HepG2 (cell line): Measurements from ENCODE around the gene XPO1. TPM values are rescaled to one million over a fixed set of nuclear protein-coding genes. Genes with fewer than 3 reads are reported as not detected.

Experiments
- ATF7-NPFF ChIP-seq: sonication (generic); formaldehyde crosslinking; IDR thresholded peaks from 2 replicates; pipeline ENCODE4 v1.8.1; 2023; ENCODE audit warnings: mild to moderate bottlenecking, low read depth, missing genetic modification reagents, moderate library complexity
- HNF4A ChIP-seq: sonication (generic); formaldehyde crosslinking; IDR thresholded peaks from 2 replicates; pipeline ENCODE4 v1.4.0; 2020; ENCODE audit warnings: missing genetic modification reagents
- MXD4 ChIP-seq: IDR thresholded peaks from 2 replicates; pipeline ENCODE4 v1.6.1; 2016; ENCODE audit warnings: mild to moderate bottlenecking, missing biosample characterization, missing genetic modification reagents
- NPAS2 ChIP-seq: sonication (generic); formaldehyde crosslinking; IDR thresholded peaks from 2 replicates; pipeline ENCODE4 v1.8.0; 2022; ENCODE audit warnings: mild to moderate bottlenecking, missing genetic modification reagents, borderline replicate concordance
- NR2F6 ChIP-seq, 2 experiments: IDR thresholded peaks; 2 replicates each; pipeline ENCODE4 v1.6.1; 2016; ENCODE audit warnings: antibody characterized with exemption in 1 of 2, mild to moderate bottlenecking in 1 of 2
- ONECUT2 ChIP-seq: sonication (generic); formaldehyde crosslinking; IDR thresholded peaks from 2 replicates; pipeline ENCODE4 v1.4.0; 2020; ENCODE audit warnings: missing genetic modification reagents
- POLR2A ChIP-seq, 2 experiments: IDR thresholded peaks; 2 replicates each; pipeline ENCODE4 v1.6.1; 2011; ENCODE audit warnings: low read depth in 2 of 2, low read length in 2 of 2, mild to moderate bottlenecking in 1 of 2, moderate library complexity in 1 of 2; ENCODE audit not compliant: insufficient read depth in 1 of 2
- RARG ChIP-seq: sonication (generic); formaldehyde crosslinking; IDR thresholded peaks from 2 replicates; pipeline ENCODE4 v1.4.0; 2020; ENCODE audit warnings: low read depth, mild to moderate bottlenecking, missing genetic modification reagents
- SRSF1 ChIP-seq: fragments of 200-400 bp; formaldehyde crosslinking; optimal IDR thresholded peaks from 2 replicates; pipeline ENCODE3; 2017; ENCODE audit warnings: mild to moderate bottlenecking, low read depth, low read length, moderate library complexity
- TAF1 ChIP-seq: sonication (generic); formaldehyde crosslinking; IDR thresholded peaks from 2 replicates; pipeline ENCODE4 v1.4.0; 2020; ENCODE audit warnings: missing genetic modification reagents
- ZEB1 ChIP-seq: IDR thresholded peaks from 2 replicates; pipeline ENCODE4 v1.6.1; 2012; ENCODE audit warnings: mild to moderate bottlenecking, low read depth, inconsistent platforms; ENCODE audit not compliant: insufficient replicate concordance
- ZHX1 ChIP-seq: sonication (generic); formaldehyde crosslinking; IDR thresholded peaks from 2 replicates; pipeline ENCODE4 v1.8.1; 2022; ENCODE audit warnings: low read depth, mild to moderate bottlenecking, missing genetic modification reagents
- ZKSCAN5 ChIP-seq: sonication (generic); formaldehyde crosslinking; IDR thresholded peaks from 2 replicates; pipeline ENCODE4 v1.5.1; 2020; ENCODE audit warnings: mild to moderate bottlenecking, missing genetic modification reagents
- ZNF441 ChIP-seq: sonication (generic); formaldehyde crosslinking; IDR thresholded peaks from 2 replicates; pipeline ENCODE4 v1.7.0; 2021; ENCODE audit warnings: missing genetic modification reagents, borderline replicate concordance
- ZNF569 ChIP-seq: sonication (generic); formaldehyde crosslinking; IDR thresholded peaks from 2 replicates; pipeline ENCODE4 v1.5.0; 2020; ENCODE audit warnings: mild to moderate bottlenecking, missing genetic modification reagents, moderate library complexity, borderline replicate concordance
- ZNF775 ChIP-seq: sonication (generic); formaldehyde crosslinking; IDR thresholded peaks from 2 replicates; pipeline ENCODE4 v1.4.0; 2020; ENCODE audit warnings: missing genetic modification reagents, mild to moderate bottlenecking, moderate library complexity, borderline replicate concordance
- ZUFSP ChIP-seq: sonication (generic); formaldehyde crosslinking; IDR thresholded peaks from 2 replicates; pipeline ENCODE4 v1.9.0; 2021; ENCODE audit warnings: missing genetic modification reagents, mild to moderate bottlenecking, borderline replicate concordance
- polyA plus RNA-seq, 8 experiments: library from polyadenylated mRNA; depleted of rRNA in 3 of 8; stranded (reverse) in 7 of 8; unstranded in 1 of 8; fragments of >200 nt; fragmentation: Illumina TruSeq in 4 of 8; extraction: Trizol in 4 of 8; gene quantifications; 2 replicates each; pipeline versions ENCODE4 v1.2.1 to v1.2.3, GENCODE V29; 2011 to 2016; ENCODE audit warnings: low read depth in 4 of 8, missing spikeins in 1 of 8, mixed read lengths in 1 of 8; ENCODE audit not compliant: insufficient read depth in 1 of 8
- total RNA-seq, 5 experiments: library from RNA; depleted of rRNA; stranded (reverse); fragments of >200 nt; fragmentation: Illumina TruSeq; extraction: Trizol; gene quantifications; 2 replicates each; pipeline ENCODE4 v1.2.3, GENCODE V29; 2016; ENCODE audit warnings: low read depth in 1 of 5
- TF ChIP-seq, protein P1 (sequence below): sonication (generic); formaldehyde crosslinking; IDR thresholded peaks from 2 replicates; pipeline ENCODE4 v1.5.0; 2020; ENCODE audit warnings: mild to moderate bottlenecking, low read depth, missing genetic modification reagents, borderline replicate concordance
- TF ChIP-seq, protein P2 (sequence below): IDR thresholded peaks from 2 replicates; pipeline ENCODE4 v1.6.1; 2012; ENCODE audit warnings: low read length, improper control_type of control experiment

XPO1 gene
- total and polyA plus RNA-seq, 2 of the 13 experiments (the other 11 are each of a cell fraction or from before 2014, with no cell fraction given), result 67.4 to 212 TPM

- no peak for TF ChIP-seq ZEB1
- TF ChIP-seq ZHX1 (CRISPR knock-in tag), result 0 out of 2 replicates have a peak, but pooled peaks have one; percentile 58
- no peak; the same call in 1 of the 2 replicates for TF ChIP-seq ZNF775
- no peak for TF ChIP-seq ATF7-NPFF (CRISPR knock-in tag)
- TF ChIP-seq NR2F6 (IDR thresholded peaks at IDR 0.05), result no peak
- peak; percentile 44 for TF ChIP-seq NR2F6 (CRISPR knock-in tag; IDR thresholded peaks at IDR 0.05)
- TF ChIP-seq, protein P1, sequence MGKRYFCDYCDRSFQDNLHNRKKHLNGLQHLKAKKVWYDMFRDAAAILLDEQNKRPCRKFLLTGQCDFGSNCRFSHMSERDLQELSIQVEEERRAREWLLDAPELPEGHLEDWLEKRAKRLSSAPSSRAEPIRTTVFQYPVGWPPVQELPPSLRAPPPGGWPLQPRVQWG (CRISPR knock-in tag), result no peak
- TF ChIP-seq POLR2A (IDR thresholded peaks at IDR 0.05; ENCODE audit: insufficient read depth in 1 of 2, low read depth in 2 of 2, low read length in 2 of 2), result peak; percentile 90 to 95
- no peak for TF ChIP-seq ZKSCAN5
- no peak for TF ChIP-seq NPAS2
- peak; percentile 85 for TF ChIP-seq SRSF1
- 0 out of 2 replicates have a peak, but pooled peaks have one; percentile 68 for TF ChIP-seq ZNF569 (CRISPR knock-in tag)
- no peak for TF ChIP-seq RARG (CRISPR knock-in tag)
- TF ChIP-seq ZUFSP (CRISPR knock-in tag), result no peak
- TF ChIP-seq TAF1 (CRISPR knock-in tag), result peak; percentile 88
- peak; percentile 18; the same call in 1 of the 2 replicates for TF ChIP-seq HNF4A (CRISPR knock-in tag)
- TF ChIP-seq, protein P2, sequence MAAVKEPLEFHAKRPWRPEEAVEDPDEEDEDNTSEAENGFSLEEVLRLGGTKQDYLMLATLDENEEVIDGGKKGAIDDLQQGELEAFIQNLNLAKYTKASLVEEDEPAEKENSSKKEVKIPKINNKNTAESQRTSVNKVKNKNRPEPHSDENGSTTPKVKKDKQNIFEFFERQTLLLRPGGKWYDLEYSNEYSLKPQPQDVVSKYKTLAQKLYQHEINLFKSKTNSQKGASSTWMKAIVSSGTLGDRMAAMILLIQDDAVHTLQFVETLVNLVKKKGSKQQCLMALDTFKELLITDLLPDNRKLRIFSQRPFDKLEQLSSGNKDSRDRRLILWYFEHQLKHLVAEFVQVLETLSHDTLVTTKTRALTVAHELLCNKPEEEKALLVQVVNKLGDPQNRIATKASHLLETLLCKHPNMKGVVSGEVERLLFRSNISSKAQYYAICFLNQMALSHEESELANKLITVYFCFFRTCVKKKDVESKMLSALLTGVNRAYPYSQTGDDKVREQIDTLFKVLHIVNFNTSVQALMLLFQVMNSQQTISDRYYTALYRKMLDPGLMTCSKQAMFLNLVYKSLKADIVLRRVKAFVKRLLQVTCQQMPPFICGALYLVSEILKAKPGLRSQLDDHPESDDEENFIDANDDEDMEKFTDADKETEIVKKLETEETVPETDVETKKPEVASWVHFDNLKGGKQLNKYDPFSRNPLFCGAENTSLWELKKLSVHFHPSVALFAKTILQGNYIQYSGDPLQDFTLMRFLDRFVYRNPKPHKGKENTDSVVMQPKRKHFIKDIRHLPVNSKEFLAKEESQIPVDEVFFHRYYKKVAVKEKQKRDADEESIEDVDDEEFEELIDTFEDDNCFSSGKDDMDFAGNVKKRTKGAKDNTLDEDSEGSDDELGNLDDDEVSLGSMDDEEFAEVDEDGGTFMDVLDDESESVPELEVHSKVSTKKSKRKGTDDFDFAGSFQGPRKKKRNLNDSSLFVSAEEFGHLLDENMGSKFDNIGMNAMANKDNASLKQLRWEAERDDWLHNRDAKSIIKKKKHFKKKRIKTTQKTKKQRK, result no peak
- peak; percentile 79 for TF ChIP-seq MXD4 (CRISPR knock-in tag)
- no peak for TF ChIP-seq ONECUT2
- TF ChIP-seq ZNF441 (CRISPR knock-in tag), result no peak
These were observed at the start of gene XPO1 (continued) for GRCh38 chr2:61538200-61538919.
